A549 (cell line): ENCODE measurements around the gene RPLP1. TPM values are rescaled to one million over a fixed set of nuclear protein-coding genes. Genes with fewer than 3 reads are reported as not detected.

ENCODE experiments used
- ATAC-seq, 2 experiments: fragments of 200-7000 bp in 1 of 2; fragments of >200 bp in 1 of 2; cut with Nextera tagmentation in 1 of 2; cut with Tn5 transposase in 1 of 2; 3 replicates each; pipeline versions ENCODE4 v1.8.0 to v1.9.1; 2018 to 2020; ENCODE audit warnings: mild to moderate bottlenecking in 1 of 2, moderate library complexity in 1 of 2
- CTCF ChIA-PET: fragments of 300-600 bp; sonication (Branson Sonifier 250); formaldehyde crosslinking; extraction: SDS; loops from one replicate; lab custom pipeline; 2021; ENCODE audit warnings: antibody characterized with exemption, inconsistent platforms; lab: Yijun Ruan, JAX
- POLR2A ChIA-PET: fragments of 350-600 bp; formaldehyde crosslinking; extraction: SDS; loops from one replicate; lab custom pipeline; 2021; ENCODE audit warnings: antibody characterized with exemption, inconsistent platforms; lab: Yijun Ruan, JAX
- DNase-seq, 2 experiments: peaks; one replicate each; pipeline versions ENCODE4 v3.0.0 to v3.0.0-alpha.2; 2011 to 2016; ENCODE audit warnings: low read depth in 1 of 2, low spot score in 1 of 2
- FAIRE-seq: peaks from 2 replicates; lab custom pipeline; 2011; peaks lifted over from hg19 to GRCh38; lab: Jason Lieb, UNC
- H3K27ac ChIP-seq, 2 experiments: fragments of >200 bp; sonication (Bioruptor Twin); formaldehyde crosslinking; 3 replicates each; pipeline ENCODE4 v1.5.1; 2016 to 2017
- H3K4me1 ChIP-seq: fragments of >200 bp; sonication (Bioruptor Twin); formaldehyde crosslinking; 3 replicates; pipeline ENCODE4 v1.6.1; 2016
- H3K4me2 ChIP-seq: fragments of >200 bp; sonication (Bioruptor Twin); formaldehyde crosslinking; 3 replicates; pipeline ENCODE4 v1.6.1; 2016
- H3K4me3 ChIP-seq: fragments of >200 bp; sonication (Bioruptor Twin); formaldehyde crosslinking; 3 replicates; pipeline ENCODE4 v1.5.1; 2016
- H3K9me3 ChIP-seq: fragments of >200 bp; sonication (Bioruptor Twin); formaldehyde crosslinking; 3 replicates; pipeline ENCODE4 v1.6.1; 2016
- CBX2 ChIP-seq: fragments of 200-600 bp; sonication (generic); IDR thresholded peaks from 2 replicates; pipeline ENCODE4 v1.6.1; 2016; ENCODE audit warnings: low read depth, mild to moderate bottlenecking, borderline replicate concordance
- CBX8 ChIP-seq: fragments of 200-600 bp; sonication (generic); IDR thresholded peaks from 2 replicates; pipeline ENCODE4 v1.6.1; 2016
- CEBPB ChIP-seq, 2 experiments: fragments of >200 bp in 1 of 2; sonication (Bioruptor Twin) in 1 of 2; formaldehyde crosslinking in 1 of 2; IDR thresholded peaks; 2 replicates each; pipeline ENCODE4 v1.6.1; 2012 to 2016
- CHD4 ChIP-seq: fragments of 200-600 bp; sonication (generic); IDR thresholded peaks from 2 replicates; pipeline ENCODE4 v1.6.1; 2016; ENCODE audit warnings: antibody characterized with exemption, mild to moderate bottlenecking, borderline replicate concordance
- EHF ChIP-seq: fragments of 250-450 bp; sonication (Bioruptor Pico); IDR thresholded peaks from 2 replicates; pipeline ENCODE4 v1.5.0; 2020; ENCODE audit warnings: mild to moderate bottlenecking
- ELK1 ChIP-seq: fragments of 150-350 bp; IDR thresholded peaks from 2 replicates; pipeline ENCODE4 v1.6.1; 2014; ENCODE audit warnings: low read depth, mild to moderate bottlenecking, low read length
- EP300 ChIP-seq, 2 experiments: fragments of >200 bp; sonication (Bioruptor Twin); formaldehyde crosslinking; IDR thresholded peaks; 2 replicates in 1 of 2; 3 replicates in 1 of 2; pipeline ENCODE4 v1.6.1; 2016 to 2017
- FOXS1 ChIP-seq: fragments of 250-450 bp; sonication (Bioruptor Pico); IDR thresholded peaks from 2 replicates; pipeline ENCODE4 v1.5.0; 2020; ENCODE audit warnings: mild to moderate bottlenecking, moderate library complexity
- HEYL ChIP-seq: fragments of 250-450 bp; sonication (Bioruptor Pico); IDR thresholded peaks from 2 replicates; pipeline ENCODE4 v1.8.0; 2021; ENCODE audit warnings: mild to moderate bottlenecking, moderate library complexity
- HMGXB4 ChIP-seq: fragments of 250-450 bp; sonication (Bioruptor Pico); IDR thresholded peaks from 2 replicates; pipeline ENCODE4 v1.5.0; 2021; ENCODE audit warnings: mild to moderate bottlenecking, moderate library complexity, borderline replicate concordance
- KDM1A ChIP-seq: fragments of 200-600 bp; sonication (generic); IDR thresholded peaks from 2 replicates; pipeline ENCODE4 v1.6.1; 2016; ENCODE audit warnings: low read depth, mild to moderate bottlenecking
- MAZ ChIP-seq: fragments of 150-350 bp; IDR thresholded peaks from 2 replicates; pipeline ENCODE4 v1.6.1; 2014; ENCODE audit warnings: antibody characterized with exemption, low read depth, low read length, borderline replicate concordance
- PBX3 ChIP-seq: IDR thresholded peaks from 2 replicates; pipeline ENCODE4 v1.6.1; 2012
- POLR2AphosphoS2 ChIP-seq: conservative IDR thresholded peaks from 2 replicates; pipeline ENCODE4 v1.6.1; 2012; ENCODE audit warnings: low read length, improper control_type of control experiment, inconsistent platforms
- RAD21 ChIP-seq, 2 experiments: fragments of >200 bp in 1 of 2; sonication (Bioruptor Twin) in 1 of 2; formaldehyde crosslinking in 1 of 2; IDR thresholded peaks in 1 of 2; conservative IDR thresholded peaks in 1 of 2; 2 replicates in 1 of 2; 3 replicates in 1 of 2; pipeline ENCODE4 v1.6.1; 2012 to 2018; ENCODE audit warnings: inconsistent platforms in 1 of 2
- RARB ChIP-seq: fragments of 250-450 bp; sonication (Bioruptor Pico); IDR thresholded peaks from 2 replicates; pipeline ENCODE4 v1.8.0; 2021; ENCODE audit warnings: mild to moderate bottlenecking, moderate library complexity
- RNF2 ChIP-seq: fragments of 200-600 bp; sonication (generic); IDR thresholded peaks from 2 replicates; pipeline ENCODE4 v1.6.1; 2016; ENCODE audit warnings: low read depth, mild to moderate bottlenecking, antibody characterized with exemption, moderate library complexity, borderline replicate concordance
- SMC3 ChIP-seq: fragments of >200 bp; sonication (Bioruptor Twin); formaldehyde crosslinking; IDR thresholded peaks from 3 replicates; pipeline ENCODE4 v1.6.1; 2018; ENCODE audit warnings: inconsistent platforms
- TFCP2L1 ChIP-seq: fragments of 250-450 bp; sonication (Bioruptor Pico); IDR thresholded peaks from 2 replicates; pipeline ENCODE4 v1.5.0; 2021; ENCODE audit warnings: mild to moderate bottlenecking
- TP53 ChIP-seq: fragments of 250-450 bp; sonication (Bioruptor Pico); IDR thresholded peaks from 2 replicates; pipeline ENCODE4 v1.5.0; 2021; ENCODE audit warnings: mild to moderate bottlenecking, moderate library complexity
- ZNF302 ChIP-seq: fragments of 250-450 bp; sonication (Bioruptor Pico); IDR thresholded peaks from 2 replicates; pipeline ENCODE4 v1.9.0; 2021; ENCODE audit warnings: inconsistent platforms, mild to moderate bottlenecking, moderate library complexity
- ZSCAN20 ChIP-seq: fragments of 250-450 bp; sonication (Bioruptor Pico); IDR thresholded peaks from 2 replicates; pipeline ENCODE4 v1.8.0; 2022; ENCODE audit warnings: mild to moderate bottlenecking, moderate library complexity
- WGBS: methylation state at CpG from one replicate; pipeline ENCODE4 v1.1.6; 2017; ENCODE audit errors: missing lambda C conversion rate; 5-methylcytosine and 5-hydroxymethylcytosine counted together
- polyA plus RNA-seq, 4 experiments: library from polyadenylated mRNA; depleted of rRNA in 3 of 4; stranded (reverse); fragments of >200 nt; fragmentation: RNase III in 1 of 4; extraction: RNeasy Plus Mini Kit Qiagen cat#74134 plus additional on column Dnase treatment in 1 of 4; gene quantifications; 2 replicates in 3 of 4; 3 replicates in 1 of 4; pipeline ENCODE4 v1.2.3, GENCODE V29; 2011 to 2017

RPLP1 gene
- polyA plus RNA-seq, 2 of the 4 experiments (the other 2 are of a cell fraction) = 1,245 to 4,104 TPM

GRCh38 chr15:69424748-69425413 is 27.7 kb upstream of the RPLP1 start:
- DNase-seq (no peak), ATAC-seq (no peak), FAIRE-seq (peak; percentile 61)
- H3K4me3 ChIP-seq = no peak overlapping the region
- WGBS = 89% methylated on average over 1 of the region's 1 CpG
- H3K4me1 ChIP-seq = no peaks in the 10 kb centered on the region
- TF ChIP-seq ZSCAN20 (CRISPR knock-in tag) (no peak), TP53 (CRISPR knock-in tag) (no peak), CHD4 (no peak), MAZ (no peak), CBX2 (no peak), ZNF302 (CRISPR knock-in tag) (no peak), RNF2 (no peak), TFCP2L1 (CRISPR knock-in tag) (no peak), HMGXB4 (CRISPR knock-in tag) (no peak), HEYL (no peak), POLR2AphosphoS2 (no peak), PBX3 (no peak), EP300 (IDR thresholded peaks at IDR 0.05) (no peak)
- no peak overlapping the region for H3K27ac ChIP-seq
- H3K4me2 ChIP-seq = no peak overlapping the region
- H3K9me3 ChIP-seq = no peaks in the 10 kb centered on the region
- ChIA-PET POLR2A (no interaction called here), CTCF (interaction anchor here (1.3 to 1.6 kb wide), 2 partner anchors 8 to 30 kb away, joined by 5 to 6 read pairs; no protein-coding TSS in a partner anchor)

GRCh38 chr15:69433831-69434230 is 18.8 kb upstream of the RPLP1 start:
- Histone ChIP-seq H3K27ac (no peak overlapping the region), H3K9me3 (no peaks in the 10 kb centered on the region), H3K4me1 (no peaks in the 10 kb centered on the region)
- ChIA-PET POLR2A (no interaction called here), CTCF (interaction anchor here (1.0 to 1.1 kb wide), 2 partner anchors 10 to 29 kb away, joined by 3 to 5 read pairs; no protein-coding TSS in a partner anchor)
- DNase-seq (no peak), FAIRE-seq (no peak)
- WGBS = 86% methylated on average over 1 of the region's 1 CpG
- no peak for TF ChIP-seq ZSCAN20 (CRISPR knock-in tag)
- TF ChIP-seq KDM1A = no peak
- TF ChIP-seq FOXS1 (CRISPR knock-in tag) = no peak
- TF ChIP-seq PBX3 = no peak
- TF ChIP-seq CBX8 = no peak
- TF ChIP-seq, all 56 proteins: peak for 0
- H3K4me3 ChIP-seq = no peak overlapping the region
- H3K4me2 ChIP-seq = no peak overlapping the region
- no peak for ATAC-seq

- POLR2A ChIA-PET = interaction anchor here (1.1 kb wide), 1 partner anchor 29 kb away, joined by 3 read pairs; no protein-coding TSS in a partner anchor
- WGBS = 92% methylated on average over 5 of the region's 5 CpGs
- Histone ChIP-seq H3K4me1 (no peaks in the 10 kb centered on the region), H3K27ac (no peak overlapping the region), H3K4me3 (no peak overlapping the region), H3K4me2 (no peak overlapping the region), H3K9me3 (no peaks in the 10 kb centered on the region)
- CTCF ChIA-PET = no interaction called here
- DNase-seq (no peak), FAIRE-seq (peak; percentile 36), ATAC-seq (no peak)
- TF ChIP-seq HEYL = no peak
- no peak for TF ChIP-seq ELK1
- no peak for TF ChIP-seq RARB (CRISPR knock-in tag)
- 0 out of 4 replicates have a peak, but pooled peaks of 1 of the 2 experiments have one; percentile 46 for TF ChIP-seq CEBPB (IDR thresholded peaks at IDR 0.05)
- TF ChIP-seq RAD21 (conservative IDR thresholded peaks at IDR 0.05 in 1 of 2, IDR thresholded peaks at IDR 0.05 in 1 of 2) = no peak
- TF ChIP-seq SMC3 = no peak
- no peak for TF ChIP-seq ZSCAN20 (CRISPR knock-in tag)
- TF ChIP-seq EHF (CRISPR knock-in tag) = no peak
Observed at GRCh38 chr15:69434238-69434637, 18.4 kb upstream of the RPLP1 start.
